Stimulated activated CD4-positive, alpha-beta T cell treated with anti-CD3 and anti-CD28 coated beads, Interleukin-1b, Interleukin-23, amount 100 ng/mL, for 1 hour (primary cell): ENCODE measurements around the gene EXOSC9.
"Not testable (repeated sequence)": the region's sequence is repeated elsewhere in the genome, so short reads cannot be mapped to it uniquely, and the experiment has no call there.

Experiments
- DNase-seq, 2 donors: peaks; one replicate each; pipeline ENCODE4 v3.0.0-alpha.2; 2020; ENCODE audit warnings: low read depth in 2 of 2

The EXOSC9 gene

GRCh38 chr4:121800961-121801714 lies at the start of gene EXOSC9:
Gene EXOSC9, plus strand, starts transcription at chr4:121801323. Its CDS starts 102 bp downstream, at chr4:121801425.
- DNase-seq = peak; percentile 87 to 95

GRCh38 chr4:121752142-121752541 lies 49.0 kb upstream of the EXOSC9 start:
- DNase-seq = not testable (repeated sequence)

GRCh38 chr4:121758925-121759568 lies 42.1 kb upstream of the EXOSC9 start:
- DNase-seq = no peak

GRCh38 chr4:121760205-121760604 lies 40.9 kb upstream of the EXOSC9 start:
- DNase-seq = no peak

GRCh38 chr4:121764303-121764701 lies 36.8 kb upstream of the EXOSC9 start:
- no peak for DNase-seq

GRCh38 chr4:121764702-121765367 lies 36.3 kb upstream of the EXOSC9 start, which contains the start of gene SMIM43:
Gene SMIM43, minus strand, starts transcription at chr4:121765164. Its CDS starts 59 bp downstream, at chr4:121765105.
- no peak for DNase-seq

- DNase-seq = no peak
These were observed 35.8 kb upstream of the EXOSC9 start for GRCh38 chr4:121765368-121765705.

GRCh38 chr4:121765971-121766538 lies 35.1 kb upstream of the EXOSC9 start:
- DNase-seq = no peak

GRCh38 chr4:121767166-121767565 lies 34.0 kb upstream of the EXOSC9 start:
- no peak for DNase-seq

GRCh38 chr4:121769341-121769740 lies 31.8 kb upstream of the EXOSC9 start:
- DNase-seq = no peak

GRCh38 chr4:121771869-121772268 lies 29.3 kb upstream of the EXOSC9 start:
- DNase-seq = no peak

- DNase-seq = no peak
These were observed 27.2 kb upstream of the EXOSC9 start for GRCh38 chr4:121773883-121774282.

- DNase-seq = no peak
These were observed 24.3 kb upstream of the EXOSC9 start for GRCh38 chr4:121776610-121777401.

- no peak for DNase-seq
These were observed 23.5 kb upstream of the EXOSC9 start for GRCh38 chr4:121777625-121778024.

- no peak for DNase-seq
These were observed 22.0 kb upstream of the EXOSC9 start for GRCh38 chr4:121778991-121779628.

- no peak for DNase-seq
These were observed 17.9 kb upstream of the EXOSC9 start for GRCh38 chr4:121783210-121783609.

- no peak for DNase-seq
These were observed 16.7 kb upstream of the EXOSC9 start for GRCh38 chr4:121784401-121784800.

- DNase-seq = no peak
These were observed 16.1 kb upstream of the EXOSC9 start for GRCh38 chr4:121784975-121785374.

GRCh38 chr4:121785479-121785878 lies 15.6 kb upstream of the EXOSC9 start:
- DNase-seq = no peak

- no peak for DNase-seq
These were observed 14.9 kb upstream of the EXOSC9 start for GRCh38 chr4:121786221-121786620.

- DNase-seq = no peak
These were observed 12.2 kb upstream of the EXOSC9 start for GRCh38 chr4:121788896-121789295.
